Testis (tissue), 2 donors: ENCODE measurements around the gene ENTPD3.

ENCODE experiments used
- CTCF ChIP-seq, 3 experiments: fragments of 450-650 bp in 2 of 3; fragments of 200-600 bp in 1 of 3; sonication (generic) in 1 of 3; IDR thresholded peaks; one replicate each; pipeline ENCODE4 v1.5.1; 2016 to 2019; ENCODE audit warnings: antibody characterized with exemption in 3 of 3, mild to moderate bottlenecking in 2 of 3, moderate library complexity in 1 of 3
- POLR2A ChIP-seq: fragments of 450-650 bp; IDR thresholded peaks from one replicate; pipeline ENCODE4 v1.6.1; 2017; ENCODE audit warnings: antibody characterized with exemption, mild to moderate bottlenecking, moderate library complexity

GRCh38 chr3:40463579-40463978 lies 76.6 kb downstream of the ENTPD3 start:
- TF ChIP-seq POLR2A (no peak), CTCF (IDR thresholded peaks at IDR 0.05) (no peak)
